Activated CD8-positive, alpha-beta memory T cell treated with anti-CD3 and anti-CD28 coated beads for 24 hours (primary cell): ENCODE results near the gene ARL3.
"Not testable (repeated sequence)": the region's sequence is repeated elsewhere in the genome, so short reads cannot be mapped to it uniquely, and the experiment has no call there.

Experiments
- DNase-seq: peaks from one replicate; pipeline ENCODE4 v3.0.0-alpha.2; 2020

ARL3 gene

DNA sequence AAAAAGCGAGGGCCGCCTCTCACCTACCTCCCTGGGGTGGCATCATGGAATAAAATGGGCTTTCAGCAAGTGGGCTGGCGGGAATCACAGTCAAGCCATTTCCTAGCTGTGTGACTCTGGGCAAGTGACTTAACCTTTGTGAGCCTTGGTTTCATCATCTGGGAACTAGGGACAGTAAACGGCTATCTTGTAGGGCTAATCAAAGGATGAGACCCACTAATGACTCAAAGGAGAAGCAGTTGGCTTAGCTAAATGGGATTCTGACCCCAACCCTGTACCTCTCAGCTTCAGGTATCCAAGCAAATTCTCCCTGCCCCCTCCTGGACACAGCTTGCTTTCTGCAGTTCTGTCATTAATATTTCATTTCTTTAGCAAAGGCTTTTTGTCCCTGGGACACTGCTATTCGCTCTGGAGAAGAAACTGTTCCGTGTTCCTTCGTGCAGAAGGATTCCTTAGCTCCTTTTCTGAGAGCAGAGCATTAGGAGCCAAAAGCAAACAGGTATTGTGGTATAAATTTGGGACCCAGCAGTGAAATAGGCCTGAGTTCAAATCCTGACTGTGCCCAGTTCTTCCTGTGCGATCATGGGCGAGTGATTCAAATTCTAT is 44.0 kb downstream of the ARL3 start:
- no peak for DNase-seq

DNA sequence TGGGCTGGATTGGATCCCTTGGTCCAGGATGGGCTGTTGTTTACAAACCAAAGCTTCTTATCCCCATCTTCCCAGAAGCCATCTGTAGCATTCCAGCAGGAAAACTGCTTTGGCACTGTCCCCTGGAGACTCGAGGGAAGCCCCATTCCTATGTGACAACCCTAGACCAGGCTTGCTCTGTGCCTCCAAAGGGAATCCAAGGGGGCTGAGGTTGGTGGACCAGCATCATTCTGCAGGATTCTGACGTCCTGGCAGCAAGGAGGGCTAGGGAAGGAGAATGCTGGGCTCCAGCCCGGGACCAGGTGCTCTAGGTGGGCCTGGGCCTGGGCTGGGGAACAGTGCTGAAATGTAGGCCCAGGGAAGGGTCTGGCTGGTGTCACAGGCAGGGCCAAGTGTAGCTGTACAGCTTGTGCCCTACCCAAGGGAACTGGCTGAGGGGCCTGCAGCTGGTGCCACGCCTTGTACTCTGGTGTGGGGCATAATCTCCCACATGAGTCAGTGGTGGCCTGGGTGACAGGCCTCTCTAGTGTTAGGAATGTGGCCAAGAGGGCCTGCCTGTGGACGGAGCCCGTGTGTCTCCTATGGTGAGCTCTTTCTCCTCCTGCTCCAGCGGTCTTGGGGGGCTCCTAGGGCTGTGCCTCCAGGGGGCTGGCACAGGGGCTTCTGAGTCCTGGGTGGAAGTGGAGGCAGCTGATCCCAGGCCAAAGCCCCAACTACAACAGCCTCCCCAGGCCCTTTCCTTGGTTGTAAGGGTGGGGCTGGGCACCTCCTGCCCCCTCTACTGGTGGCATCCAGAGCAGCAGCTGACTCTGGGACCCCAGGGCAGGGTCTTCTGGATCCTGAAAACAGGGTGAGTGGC is 44.8 kb downstream of the ARL3 start:
- no peak for DNase-seq

DNA sequence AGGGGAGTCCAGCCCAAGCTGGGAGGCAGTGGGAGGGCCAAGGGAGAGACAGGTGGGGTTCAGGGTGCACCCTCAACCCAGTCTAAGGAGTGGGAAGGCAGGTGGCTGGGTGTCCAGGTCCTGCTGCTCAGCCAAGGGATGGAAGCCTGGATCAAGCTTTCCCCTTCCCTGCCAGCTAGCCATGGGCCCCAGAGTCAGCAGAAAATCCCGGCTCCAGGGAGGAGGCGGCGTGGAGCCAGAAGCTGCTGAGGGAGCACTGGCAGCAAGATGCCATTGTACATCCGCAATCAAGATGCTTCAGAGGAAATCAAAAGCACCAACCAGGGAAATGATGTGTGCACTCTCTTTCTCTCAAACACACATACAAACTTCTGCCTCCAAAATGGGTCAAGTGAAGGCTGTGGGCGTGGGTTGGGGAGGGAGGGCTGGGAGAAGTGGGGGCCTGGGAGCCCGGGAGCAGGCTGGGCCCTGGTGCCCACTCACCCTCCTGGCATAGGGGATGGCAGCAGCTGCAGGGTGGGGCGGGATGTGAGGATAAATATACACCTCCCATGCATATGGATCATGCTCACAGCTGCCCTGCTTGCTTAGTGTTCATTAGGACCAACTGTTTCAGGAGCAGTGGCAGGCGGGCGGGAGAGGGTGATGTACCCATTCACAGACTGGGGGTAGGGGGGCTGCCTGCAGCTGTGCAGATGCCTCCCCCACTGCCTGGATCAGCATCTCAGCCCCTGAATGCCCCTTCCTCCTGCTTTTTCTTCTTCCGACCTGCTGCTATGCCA is 45.7 kb downstream of the ARL3 start:
- no peak for DNase-seq

DNA sequence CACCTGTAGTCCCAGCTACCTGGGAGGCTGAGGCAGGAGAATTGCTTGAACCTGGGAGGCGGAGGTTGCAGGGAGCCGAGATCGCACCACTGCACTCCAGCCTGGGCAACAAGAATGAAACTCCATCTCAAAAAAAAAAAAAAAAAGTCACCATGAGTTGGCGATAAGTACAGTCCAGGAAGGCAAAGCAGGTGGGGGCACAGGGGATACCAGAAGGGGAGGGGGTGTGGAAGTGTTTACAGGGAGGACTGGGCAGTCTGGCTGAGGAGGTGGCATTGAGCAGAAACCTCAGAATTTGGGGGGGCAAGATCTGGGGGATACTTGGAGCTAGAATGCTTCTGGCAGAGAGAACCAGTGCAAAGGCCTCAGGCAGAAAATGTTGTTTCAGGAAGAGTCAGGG is 46.8 kb downstream of the ARL3 start:
- not testable (repeated sequence) for DNase-seq

DNA sequence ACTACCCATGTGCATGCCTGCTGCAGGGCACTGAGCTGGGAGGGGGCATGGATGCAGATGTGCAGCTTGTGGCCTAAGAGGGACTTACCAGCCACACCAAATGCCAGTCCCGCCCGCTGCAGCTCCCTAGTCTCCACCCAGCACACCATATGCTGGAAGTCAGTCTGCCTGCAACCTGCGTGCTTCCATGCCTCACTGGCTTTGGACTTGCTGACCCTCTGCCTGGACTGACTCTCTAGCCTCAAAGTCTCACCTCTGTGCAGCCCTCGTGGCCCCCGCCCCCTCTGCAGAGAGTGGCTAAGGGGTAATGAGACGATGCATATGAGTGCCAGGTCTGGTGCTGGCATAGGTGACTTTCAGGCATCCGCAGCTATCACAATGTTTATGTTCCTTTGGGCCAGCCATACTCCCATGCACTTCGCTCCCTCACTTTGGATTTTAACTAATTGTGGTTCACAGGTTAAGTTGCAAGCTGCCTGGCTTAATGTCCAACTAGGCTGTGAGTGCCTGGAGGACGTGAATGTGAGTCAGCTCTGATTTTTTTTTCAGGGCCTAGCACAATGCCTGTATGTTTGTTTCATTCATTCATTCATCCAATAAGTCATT is 48.2 kb downstream of the ARL3 start:
- DNase-seq: no peak

DNA sequence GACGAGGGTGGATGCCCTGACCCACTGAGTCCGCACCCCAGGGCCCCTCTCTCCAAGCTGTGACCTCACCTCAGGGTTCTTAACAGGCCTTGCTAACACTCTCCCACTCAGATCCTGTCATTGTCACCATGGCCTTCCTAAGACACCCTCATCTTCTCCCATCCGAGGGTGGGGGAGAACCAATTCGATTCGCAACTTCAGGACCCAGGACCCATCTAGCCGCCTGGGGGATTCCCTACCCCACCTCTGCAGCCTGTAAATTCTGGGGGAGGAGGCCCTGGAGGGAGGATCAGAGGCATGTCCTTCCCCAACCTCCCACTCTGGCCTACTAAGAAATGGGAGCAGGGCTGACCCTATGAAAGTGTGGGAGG is 52.6 kb downstream of the ARL3 start:
- no peak for DNase-seq

DNA sequence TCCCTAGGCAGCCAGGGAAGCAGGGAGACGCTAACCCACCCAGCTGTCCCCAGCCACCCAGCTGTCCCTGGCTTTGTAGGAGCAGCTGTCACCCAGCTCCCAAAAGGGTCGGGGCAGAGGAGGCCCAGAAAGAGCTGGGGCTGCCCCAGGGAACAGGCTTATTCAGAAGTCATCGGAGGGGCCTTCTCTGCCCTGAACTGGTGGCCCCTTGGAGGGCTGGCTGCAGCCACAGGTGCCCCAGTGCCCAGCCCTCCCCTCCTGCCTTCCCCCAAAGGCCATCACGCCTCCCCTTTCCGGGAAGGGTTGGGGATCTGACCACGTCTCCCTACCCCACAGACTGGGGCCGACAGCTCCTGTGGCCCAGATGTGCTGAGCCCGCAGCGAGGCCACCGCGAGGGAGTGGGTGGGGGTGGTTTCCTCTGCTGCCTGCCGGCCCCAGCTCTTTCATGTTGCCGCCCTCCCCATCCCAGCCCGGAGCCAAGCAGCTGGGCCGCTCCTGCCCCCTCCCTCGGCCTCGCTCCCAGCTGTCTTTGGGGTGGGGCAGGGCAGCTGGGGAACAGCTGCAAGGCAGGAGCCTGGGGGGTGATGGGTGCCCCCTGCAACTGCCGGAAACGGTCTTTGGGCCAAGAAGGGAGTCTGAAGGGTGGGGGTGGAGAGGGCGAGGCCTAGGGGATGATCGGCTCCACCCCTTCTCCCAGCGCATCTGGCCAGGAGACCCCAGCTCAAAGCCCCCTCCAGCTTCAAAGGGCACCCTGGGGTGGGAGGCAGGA is 53.1 kb downstream of the ARL3 start:
- DNase-seq: peak; percentile 88

DNA sequence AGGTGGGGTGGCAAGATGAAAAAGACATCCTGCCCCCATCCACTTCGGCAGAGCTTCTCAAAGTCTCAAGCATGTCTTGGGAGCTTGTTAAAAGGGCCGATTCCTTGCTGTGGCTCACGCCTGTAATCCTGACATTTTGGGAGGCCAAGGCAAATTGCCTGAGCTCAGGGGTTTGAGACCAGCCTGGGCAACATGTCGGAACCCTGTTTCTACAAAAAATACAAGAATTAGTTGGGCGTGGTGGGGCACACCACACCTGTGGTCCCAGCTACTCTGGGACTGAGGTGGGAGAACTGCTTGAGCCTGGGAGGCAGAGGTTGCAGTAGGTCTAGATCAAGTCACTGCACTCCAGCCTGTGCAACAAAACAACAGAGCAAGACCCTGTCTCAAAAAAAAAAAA is 55.4 kb downstream of the ARL3 start:
- DNase-seq: no peak

DNA sequence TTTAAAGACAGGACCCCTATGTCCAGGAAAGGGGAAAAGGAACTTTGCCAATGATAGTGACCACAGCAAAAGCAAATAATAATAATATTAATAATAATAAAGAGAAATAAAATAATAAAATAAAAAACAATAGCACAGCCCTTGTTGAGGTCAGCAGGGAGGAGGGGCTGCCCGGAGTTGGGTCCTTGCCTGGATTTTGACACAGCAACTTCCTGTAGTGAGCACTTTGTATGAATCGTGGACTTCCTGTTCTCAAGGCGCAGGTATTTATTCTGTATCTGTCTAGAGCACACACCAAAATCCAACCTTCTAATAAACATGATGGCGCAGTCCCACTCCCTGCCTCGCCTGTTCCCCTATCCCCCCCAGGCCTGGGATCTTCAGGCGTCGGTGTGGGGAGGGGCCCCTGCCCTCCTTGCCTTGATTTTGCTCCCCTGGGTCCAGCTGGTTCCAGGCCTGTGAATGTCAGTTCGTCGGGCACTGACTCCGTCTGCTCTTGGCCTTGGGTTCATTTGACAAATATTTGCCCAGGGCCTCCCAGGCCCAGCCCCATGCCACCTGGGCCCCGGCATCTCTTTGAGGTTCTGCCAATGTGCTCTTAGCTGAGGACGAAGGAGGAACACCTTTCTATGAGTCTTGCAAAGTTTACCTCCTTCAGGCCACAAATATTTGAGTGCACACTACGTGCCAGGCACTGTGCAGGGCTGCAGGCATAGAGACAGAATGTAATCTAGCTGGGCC is 56.0 kb downstream of the ARL3 start:
- no peak for DNase-seq

DNA sequence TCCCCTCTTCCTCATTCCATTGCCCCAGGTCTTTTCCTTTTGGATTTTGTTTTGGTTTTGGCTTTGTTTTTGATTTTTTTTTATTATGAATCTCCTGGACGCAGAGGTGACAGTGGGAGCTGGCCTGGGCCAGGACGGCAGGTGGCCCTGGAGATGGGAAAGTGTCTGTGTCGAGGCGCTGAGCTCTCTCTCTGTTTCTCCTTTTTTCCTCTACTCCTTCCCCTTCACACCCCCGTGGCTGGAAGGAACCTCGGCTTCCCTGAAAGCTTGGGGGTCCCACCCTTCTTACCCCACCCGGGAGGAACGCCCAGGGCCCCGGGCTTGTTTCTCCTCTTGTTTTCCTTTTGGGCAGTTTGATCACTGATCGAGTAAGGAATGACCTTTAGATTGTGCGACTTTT is 56.7 kb downstream of the ARL3 start:
- no peak for DNase-seq

DNA sequence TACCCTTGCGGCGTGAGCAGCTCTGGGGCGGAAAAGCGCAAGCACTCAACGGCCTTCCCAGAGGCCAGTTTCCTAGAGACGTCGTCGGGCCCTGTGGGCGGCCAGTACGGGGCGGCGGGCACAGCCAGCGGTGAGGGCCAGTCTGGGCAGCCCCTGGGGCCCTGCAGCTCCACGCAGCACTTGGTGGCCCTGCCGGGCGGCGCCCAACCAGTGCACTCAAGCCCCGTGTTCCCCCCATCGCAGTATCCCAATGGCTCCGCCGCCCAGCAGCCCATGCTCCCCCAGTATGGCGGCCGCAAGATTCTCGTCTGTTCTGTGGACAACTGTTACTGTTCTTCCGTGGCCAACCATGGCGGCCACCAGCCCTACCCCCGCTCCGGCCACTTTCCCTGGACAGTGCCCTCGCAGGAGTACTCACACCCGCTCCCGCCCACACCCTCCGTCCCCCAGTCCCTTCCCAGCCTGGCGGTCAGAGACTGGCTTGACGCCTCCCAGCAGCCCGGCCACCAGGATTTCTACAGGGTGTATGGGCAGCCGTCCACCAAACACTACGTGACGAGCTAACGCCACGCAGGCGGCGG is 57.3 kb downstream of the ARL3 start:
- DNase-seq: no peak

DNA sequence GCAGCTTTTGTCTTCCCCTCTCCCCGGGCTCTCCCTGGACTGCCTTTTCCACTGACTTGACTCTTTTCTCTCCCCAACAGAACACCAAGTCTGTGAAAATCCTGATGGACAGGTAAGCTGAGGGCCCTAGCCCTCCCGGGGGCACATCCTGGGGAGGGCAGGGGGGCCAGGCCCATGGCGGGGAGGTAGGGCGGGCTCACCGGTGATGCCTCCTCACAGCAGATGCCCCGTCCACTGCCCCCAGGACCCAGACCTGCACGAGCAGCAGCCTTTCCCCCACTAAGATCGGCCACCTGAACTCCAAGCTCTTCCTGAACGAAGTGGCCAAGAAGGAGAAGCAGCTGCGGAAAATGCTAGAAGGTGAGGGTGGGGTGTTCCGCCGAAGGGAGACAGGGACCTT is 58.2 kb downstream of the ARL3 start:
- no peak for DNase-seq

DNA sequence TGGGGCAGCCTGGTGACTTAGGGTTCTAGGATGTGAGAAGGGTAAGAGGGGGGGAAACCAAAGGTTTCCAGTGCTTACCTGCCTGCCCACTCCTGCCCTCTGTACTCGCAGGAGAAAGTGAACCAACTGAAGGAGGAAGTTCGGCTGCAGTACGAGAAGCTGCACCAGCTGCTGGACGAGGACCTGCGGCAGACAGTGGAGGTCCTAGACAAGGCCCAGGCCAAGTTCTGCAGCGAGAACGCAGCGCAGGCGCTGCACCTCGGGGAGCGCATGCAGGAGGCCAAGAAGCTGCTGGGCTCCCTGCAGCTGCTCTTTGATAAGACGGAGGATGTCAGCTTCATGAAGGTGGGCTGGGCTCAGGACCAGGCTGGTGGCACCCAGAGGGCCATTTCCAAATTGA is 59.2 kb downstream of the ARL3 start:
- DNase-seq: no peak

DNA sequence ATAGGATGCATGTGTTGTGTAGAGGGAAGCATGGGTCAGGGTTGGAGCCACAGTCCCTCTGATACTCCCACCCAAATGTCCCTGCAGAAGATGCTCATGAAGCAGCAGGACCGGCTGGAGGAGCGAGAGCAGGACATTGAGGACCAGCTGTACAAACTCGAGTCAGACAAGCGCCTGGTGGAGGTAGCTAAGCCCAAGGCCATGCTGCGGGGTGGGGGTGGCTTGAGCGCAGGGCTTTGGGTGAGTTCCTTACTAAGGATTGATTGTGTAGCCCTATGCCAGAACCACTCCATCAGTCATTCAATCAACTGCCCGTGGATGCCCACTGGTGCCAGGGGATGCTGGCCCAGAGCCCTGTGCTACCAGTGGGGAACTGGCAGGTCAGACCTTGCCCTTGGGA is 59.6 kb downstream of the ARL3 start:
- DNase-seq: no peak

DNA sequence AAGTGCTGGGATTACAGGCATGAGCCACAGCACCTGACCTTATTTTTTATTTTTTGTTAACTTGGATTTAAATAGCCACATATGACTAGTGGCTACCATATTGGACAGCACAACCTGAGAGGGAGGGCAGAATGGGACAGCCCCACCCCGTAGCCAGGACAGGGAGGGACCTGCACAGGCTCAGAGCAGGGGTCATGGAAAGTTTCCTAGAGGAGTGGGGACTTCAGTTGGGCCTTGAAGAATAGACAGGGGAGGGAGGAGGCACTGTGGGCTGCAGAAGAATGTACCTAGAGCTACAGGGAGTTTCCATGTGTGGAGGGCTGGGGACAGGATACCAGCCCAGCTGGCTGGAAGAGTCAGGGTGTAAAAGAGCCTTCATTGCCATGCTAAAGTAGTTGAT is 61.1 kb downstream of the ARL3 start:
- no peak for DNase-seq

DNA sequence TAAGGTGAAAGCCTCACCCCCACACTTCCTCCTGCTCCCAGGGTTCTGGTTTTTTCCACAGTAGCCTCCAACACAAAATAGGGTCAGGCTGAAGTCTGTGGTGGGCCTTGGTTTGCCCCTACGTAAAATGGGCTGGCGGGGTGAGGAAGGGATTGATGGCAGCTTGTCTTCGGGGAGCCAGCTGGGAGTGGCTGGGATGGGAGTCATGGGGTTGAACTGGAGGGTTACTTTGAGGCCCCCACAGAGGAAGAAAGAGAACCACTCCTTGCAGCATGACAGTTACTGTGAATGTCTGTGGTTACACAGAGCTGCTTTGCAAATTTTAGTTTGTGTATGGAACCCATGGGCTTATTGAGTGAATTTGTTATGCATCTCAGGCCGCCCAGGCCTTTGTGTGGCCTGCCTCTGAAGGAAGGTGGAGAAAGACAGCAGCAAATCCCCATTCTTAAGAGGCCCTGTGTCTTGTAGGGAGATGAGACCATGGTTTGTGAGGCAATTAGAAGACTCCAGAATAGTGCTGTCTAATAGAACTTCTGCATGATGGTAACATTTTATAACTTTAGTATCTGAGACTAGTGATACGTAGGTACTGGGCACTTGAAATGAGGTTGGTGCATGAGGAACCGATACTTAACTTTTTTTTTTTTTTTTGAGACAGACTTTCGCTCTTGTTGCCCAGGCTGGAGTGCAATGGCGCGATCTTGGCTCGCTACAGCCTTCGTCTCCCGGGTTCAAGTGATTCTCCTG is 61.9 kb downstream of the ARL3 start:
- no peak for DNase-seq

DNA sequence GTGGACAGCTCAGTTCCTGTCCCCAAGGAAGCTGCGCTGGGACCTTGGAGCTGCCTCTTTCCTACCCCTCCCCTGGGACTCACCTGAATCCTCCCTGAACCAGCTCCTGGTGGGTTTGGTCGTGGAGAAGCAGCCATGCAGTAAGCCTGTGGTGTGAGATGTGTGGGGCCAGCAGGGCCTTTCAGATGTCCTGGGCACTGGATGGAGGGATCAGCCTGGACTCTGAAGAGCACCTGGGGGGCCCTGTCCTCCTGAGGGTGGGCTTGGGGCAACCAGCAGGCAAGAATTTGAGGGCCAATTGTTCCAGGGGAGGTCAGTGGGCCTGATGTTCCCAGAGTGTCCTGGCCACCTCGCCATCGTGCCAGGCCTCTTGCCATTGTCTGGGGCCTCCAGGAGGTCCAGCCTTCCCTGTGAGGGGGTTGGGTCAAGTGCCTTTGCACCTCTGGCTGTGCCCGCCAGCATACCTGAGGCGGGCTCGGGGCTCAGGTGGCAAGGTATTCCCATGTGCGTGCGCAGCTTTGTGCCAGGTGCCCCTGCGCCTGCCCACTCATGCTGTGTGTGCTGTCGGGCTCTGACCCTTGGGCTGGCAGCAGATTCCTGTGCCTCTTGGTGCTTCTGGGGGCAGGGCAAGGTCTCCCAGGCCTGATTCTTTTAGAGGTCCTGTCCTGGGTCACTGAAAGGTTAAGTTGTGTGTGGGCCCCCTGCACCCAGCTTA is 62.6 kb downstream of the ARL3 start:
- no peak for DNase-seq

DNA sequence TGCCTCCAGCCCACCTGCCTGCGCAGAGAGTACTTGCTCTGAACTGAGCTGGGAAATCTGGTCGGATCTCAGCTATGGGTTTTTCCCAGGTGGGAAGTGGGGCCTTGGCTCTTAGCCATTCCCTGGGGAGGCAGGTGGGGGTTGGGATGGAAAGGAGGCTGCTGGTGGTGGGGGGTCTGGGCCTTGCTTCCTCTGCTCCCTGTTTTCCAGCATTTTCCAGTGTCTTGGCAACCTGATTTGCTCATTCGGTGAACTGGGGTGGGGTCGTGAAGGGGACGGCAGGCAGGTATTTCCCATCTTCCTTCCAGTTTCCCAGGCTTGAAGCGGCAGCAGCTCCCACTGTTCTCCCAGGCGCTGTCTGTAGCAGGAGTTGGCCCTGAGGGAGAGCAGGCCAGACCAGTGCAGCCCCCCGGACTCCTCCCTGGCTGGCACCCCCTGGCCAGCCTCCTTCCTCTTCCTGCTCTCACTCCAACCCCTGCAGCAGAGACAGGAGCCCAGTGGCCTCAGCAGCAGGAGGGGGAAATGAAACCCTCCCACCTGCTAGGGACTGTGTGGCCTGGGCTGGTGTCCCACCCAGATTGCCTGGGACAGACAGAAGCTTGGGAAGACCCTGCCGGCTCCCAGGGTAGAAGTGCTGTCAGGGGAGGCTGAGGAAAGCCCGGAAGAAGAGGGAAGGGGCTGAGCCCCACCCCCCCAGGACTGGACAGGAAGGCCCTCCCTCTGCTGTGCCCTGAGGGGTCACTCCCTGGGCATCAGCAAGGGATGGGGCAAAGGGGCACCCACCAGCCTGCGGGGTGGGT is 63.3 kb downstream of the ARL3 start:
- no peak for DNase-seq
